ENCODE results near the gene PNLIPRP2.

Gene PNLIPRP2

DNA sequence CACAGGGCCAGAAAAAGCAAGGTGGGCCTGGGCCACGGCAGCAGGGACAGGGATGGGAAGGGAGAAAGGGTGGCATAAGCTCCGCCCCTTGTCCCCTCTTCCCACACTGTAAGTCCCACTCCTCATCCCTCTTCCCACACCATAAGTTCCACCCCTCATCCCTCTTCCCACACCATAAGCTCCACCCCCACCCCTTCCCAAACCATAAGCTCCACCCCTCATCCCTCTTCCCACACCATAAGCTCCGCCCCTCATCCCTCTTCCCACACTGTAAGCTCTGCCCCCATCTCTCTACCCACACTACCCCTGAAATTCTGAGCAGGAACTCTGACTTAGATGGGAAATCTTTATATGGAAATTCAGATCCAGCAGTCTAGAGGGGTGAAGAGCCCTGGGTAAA, 65.9 kb downstream of the PNLIPRP2 start:
- no peak for DNase-seq

DNA sequence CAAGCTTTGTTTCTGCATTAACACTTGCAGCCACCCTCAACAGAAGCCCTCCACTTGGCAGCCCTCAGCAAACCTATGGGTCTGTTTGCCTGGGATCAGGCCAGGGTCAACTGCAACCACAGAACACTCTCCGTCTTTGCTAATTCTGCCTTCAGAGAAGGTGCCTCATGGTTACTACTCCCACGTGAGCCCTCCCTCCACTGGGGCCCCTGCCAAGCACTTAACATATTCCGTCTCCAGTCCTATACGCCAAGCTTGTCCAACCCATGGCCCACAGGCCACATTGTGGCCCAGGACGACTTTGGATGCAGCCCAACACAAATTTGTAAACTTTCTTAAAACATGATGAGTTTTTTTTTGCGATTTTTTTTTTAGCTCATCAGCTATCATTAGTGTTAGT, 66.9 kb downstream of the PNLIPRP2 start:
- no peak for DNase-seq

DNA sequence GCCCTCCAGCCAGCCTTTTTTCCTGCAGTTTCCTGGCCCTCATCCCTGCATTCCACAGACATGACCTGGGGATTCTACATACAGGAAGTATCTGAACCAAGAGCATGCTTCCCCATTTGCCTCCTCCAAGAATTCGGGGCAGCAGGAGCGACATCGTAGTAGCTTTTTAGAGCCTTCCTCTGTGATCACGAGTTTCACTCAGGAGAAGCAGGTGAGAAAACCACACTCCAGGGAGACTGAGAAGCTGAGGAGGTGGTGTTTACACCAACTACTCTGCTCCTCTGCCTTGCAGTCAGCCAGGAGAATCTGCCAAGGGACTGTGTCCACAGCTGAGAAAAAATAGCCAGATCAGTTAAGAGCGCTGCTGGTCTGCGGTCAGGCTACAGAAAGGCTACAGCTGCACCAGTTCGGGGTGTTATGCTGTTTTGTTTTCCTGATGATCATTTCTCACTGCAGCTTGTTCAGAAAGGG, 67.5 kb downstream of the PNLIPRP2 start:
- DNase-seq = no peak

DNA sequence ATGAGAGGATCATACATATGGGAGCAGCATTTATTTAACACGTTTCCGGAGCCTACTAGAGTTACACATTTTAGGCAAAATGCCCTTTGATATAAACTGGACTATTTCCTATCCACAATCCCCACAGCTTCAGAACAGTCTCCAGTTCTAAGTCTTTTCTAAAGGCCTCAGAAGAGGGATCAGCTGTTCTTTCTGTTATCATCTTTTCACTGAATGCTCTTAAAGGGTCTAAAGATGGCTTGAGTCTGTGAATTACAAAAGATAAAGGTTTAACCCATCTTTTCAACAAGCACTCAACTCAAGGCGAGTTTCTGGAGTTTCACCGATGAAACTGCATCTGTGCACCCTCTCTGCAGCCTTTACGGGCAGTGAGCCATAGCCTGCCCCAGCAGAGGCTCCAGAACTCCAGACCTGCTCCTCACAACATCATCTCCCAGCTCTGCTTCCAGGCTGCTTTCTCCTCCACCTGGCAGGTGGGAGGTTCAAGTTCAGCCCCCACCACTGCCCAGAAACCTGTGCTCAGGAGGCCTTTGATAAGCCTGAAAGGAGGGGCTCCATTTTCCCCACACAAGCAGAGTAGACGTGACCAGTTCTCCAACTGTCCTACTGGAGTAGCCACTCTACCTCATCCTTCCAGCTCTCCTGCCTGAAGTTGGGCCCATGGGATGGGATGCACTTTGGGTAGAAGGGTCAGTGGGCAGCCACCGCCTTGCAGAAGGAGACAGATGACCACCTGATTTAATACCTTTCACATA, 68.2 kb downstream of the PNLIPRP2 start:
- DNase-seq = no peak

DNA sequence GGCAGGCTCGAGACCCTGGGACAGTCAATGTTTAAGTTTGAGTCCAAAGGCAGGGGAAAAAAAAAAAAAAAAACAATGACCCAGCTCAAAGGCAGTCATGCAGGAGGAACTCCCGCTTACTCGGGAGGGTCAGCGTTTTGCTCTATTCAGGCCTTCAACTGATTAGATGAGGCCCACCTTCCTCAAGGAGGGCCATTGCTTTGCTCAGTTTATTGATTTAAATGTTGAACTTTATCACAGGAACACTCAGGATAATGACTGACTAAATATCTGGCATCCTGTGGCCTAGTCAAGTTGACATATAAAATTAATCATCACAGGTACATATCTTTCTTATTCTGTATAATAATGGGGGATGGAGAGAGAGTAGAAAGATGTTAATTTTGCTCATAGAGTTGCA, 69.0 kb downstream of the PNLIPRP2 start:
- no peak for DNase-seq

DNA sequence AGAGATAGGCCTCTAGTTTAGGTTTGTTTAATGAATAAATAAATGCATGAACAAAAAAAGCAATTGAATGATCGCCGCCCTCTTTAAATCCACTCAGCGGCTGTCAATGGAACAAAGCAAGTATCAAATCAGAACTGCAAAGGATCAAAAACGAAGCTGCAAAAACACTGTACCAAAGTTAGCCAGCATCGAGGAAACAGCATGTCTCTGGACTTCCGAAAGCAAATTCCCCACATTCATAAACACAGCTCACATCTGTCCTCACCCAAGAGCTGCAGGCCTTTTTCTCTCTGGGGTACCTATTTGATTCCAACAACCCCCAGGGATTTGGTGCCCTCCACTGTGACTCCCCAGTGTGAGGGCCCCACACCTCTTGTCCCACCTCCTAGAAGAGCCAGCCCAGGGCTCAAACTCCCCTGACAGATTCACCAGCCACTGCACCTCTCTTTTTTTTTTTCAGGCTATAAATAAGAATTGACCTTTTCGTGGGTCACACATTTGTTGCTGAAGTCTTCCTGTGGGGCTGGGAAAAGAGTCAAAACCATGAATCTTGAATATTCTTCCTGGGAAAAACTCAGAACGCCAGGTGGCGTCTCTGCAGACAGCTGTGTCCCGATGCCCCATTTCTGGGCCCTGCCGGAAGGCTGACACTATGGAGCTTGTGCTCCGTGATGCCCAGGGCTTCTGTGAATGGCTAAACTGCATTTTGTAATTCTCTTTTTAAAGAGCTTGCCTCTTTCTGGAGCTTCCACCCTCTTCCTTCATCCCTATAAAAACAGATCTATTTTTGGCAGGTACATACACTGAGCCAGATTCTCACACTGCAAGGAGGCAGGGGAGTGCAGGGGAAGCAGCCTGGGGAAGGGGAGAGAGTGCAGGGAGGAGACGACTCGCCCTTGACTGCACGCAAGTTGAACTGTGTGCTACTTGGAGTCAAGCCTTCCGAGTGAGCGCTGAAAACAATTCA, 69.9 kb downstream of the PNLIPRP2 start:
- DNase-seq = no peak

DNA sequence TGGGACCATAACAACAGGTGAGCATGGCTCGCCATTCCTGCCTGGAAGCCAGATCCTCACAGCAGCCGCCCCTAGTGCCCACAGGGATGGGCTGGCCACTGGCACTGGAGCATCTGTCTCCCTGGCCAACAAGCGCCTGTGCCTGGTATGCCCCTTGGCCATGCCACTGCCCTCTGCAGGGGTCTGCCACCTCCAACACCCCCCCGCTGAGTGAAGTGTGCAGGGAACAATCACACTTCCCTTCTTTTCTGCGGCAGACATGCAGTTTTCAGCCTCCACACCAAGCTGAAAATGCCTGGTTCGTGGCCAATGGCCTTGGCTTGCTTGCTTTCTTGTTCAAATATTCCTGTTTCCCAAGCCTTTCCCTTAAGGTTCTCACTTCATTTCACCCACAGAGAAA, 70.9 kb downstream of the PNLIPRP2 start:
- no peak for DNase-seq

DNA sequence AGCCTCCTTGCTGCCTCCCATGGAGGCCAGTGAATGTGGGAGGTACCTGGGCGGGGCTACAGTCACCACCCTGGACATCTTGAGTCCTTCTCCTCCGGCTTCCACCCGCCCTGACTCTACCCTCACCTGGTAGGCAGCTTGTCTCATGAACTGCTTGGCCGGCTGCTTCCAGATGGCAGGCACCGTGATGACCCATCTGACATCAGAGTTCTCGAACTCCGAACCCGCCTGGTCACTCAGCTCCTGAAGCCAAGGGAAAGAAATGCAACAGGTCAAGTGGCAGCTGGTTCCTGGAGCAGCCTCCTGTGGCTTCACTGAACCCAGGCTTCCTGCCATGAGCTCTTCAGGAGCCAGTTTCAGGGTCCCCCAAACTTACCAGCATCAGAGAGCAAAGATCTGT, 71.5 kb downstream of the PNLIPRP2 start:
- DNase-seq = no peak

DNA sequence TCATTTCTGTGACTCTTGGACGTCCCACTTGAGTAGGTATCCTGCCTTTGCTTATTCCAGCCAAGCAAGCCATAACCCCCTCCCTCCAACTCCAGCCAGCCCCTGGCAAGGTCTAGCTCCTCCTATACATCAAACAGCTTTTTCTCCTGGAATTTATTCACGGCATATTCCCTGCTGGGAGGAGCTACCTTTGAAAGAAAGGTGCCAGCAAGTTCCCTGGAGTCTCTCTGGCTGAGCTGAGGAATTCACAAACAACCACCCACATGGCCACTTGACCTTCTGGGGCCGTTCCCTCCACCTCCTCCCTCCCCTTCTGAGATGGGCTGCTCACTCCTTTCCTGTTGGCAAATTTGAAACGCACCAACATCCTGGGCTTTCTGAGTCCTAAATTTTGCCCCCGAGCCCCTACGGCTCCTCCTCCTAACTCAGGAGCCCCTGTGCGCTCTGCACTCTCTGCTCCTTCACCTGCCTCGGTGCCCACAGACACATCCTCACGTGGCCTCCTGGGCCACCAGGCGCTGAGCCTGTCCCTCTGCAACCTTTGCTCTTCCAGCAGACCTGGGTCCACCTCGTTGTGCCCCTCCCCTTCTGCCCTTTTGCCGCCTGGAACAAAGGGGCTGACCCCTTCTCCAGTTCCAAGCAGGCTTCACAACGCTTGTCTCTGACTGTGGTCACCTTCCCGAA, 73.6 kb downstream of the PNLIPRP2 start:
- no peak for DNase-seq
